Stimulated activated CD8-positive, alpha-beta memory T cell treated with anti-CD3 and anti-CD28 coated beads, Interleukin-12 subunit alpha, Interleukin-12 subunit beta, amount 100 ng/mL, for 24 hours (primary cell): ENCODE results near the gene F2R.
"Not testable (repeated sequence)": the region's sequence is repeated elsewhere in the genome, so short reads cannot be mapped to it uniquely, and the experiment has no call there.

ENCODE experiments used
- DNase-seq: peaks from one replicate; pipeline ENCODE4 v3.0.0-alpha.2; 2020; ENCODE audit errors: extremely low read depth

The F2R gene

DNA sequence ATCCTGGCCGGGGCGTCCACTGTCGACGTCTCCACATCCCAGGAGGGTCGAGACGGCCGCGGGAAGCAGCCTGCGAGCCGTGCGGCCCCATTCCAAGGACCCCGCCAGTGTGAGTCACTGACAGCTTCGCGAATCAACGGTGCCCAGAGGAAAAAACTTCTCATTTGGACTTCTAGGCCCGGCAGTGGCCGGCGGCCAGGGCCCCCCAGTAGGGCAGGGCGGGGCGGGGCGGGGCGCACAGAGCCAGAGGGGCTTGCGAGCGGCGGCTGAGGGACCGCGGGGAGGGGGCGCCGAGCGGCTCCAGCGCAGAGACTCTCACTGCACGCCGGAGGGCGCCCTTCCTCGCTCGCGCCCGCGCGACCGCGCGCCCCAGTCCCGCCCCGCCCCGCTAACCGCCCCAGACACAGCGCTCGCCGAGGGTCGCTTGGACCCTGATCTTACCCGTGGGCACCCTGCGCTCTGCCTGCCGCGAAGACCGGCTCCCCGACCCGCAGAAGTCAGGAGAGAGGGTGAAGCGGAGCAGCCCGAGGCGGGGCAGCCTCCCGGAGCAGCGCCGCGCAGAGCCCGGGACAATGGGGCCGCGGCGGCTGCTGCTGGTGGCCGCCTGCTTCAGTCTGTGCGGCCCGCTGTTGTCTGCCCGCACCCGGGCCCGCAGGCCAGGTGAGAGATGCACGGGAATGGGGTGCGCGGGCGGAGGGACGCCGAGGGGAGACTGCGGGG, at the start of gene F2R:
Gene F2R (plus strand): TSS at position 391 of the 720 bp plus-strand sequence. CDS start 182 bp downstream, at position 573.
- DNase-seq: no peak

DNA sequence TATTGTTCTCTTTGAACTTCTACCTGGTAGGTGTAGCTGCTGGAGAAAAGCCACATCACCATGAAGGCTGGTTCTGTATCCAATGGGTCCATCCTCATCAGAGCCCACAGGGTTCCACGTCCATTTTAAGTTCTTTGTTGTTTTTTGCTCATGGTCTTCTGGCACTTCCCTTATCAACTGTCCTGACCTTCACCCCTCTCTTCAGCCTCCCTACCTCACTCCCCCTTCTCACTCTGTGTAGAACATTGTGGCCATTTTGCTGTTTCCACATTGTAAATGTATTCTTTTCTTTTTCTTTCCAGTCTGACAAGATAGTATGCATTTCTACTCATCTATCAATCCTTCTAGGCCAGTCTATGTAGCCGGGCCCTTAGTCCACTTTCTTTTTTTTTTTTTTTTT, 48.4 kb upstream of the F2R start:
- DNase-seq: no peak

DNA sequence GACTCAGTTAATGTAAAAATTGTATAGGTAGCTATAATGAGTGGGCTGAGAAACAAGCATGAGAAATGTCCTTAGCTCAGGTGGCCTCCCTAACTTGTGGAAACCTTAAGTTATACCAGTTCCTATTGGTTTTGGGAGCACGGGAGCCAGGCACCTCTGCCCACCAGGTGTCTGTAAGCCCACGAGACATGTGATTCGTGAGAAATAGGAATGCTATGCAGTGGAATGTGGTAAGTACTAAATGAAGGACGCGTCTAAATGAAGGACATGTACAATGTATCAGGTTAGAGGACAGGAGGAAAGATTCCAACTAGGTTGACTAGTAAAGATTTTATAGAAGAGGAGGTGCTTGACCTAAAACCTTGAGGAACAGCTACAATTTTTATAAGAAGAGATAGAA, 46.7 kb upstream of the F2R start:
- no peak for DNase-seq

DNA sequence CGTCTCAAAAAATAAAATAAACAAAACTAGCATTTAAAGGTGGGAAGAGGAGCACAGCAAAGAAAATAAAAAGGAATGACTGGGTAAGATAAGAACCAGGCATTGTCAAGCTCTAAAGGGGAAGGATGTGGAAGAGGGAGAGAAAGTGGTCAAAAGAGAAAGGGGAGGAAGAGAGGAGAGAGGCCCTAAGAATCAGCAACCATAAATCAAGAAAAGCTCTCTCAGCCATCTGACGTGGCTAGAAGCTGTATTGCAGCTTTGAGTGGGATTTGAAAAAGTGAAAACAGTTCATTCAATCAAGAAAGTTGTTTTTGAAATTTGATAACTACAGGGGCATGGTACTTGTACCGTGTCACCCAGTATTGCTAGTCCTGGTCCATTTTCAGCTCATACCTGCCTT, 45.4 kb upstream of the F2R start:
- DNase-seq: no peak

DNA sequence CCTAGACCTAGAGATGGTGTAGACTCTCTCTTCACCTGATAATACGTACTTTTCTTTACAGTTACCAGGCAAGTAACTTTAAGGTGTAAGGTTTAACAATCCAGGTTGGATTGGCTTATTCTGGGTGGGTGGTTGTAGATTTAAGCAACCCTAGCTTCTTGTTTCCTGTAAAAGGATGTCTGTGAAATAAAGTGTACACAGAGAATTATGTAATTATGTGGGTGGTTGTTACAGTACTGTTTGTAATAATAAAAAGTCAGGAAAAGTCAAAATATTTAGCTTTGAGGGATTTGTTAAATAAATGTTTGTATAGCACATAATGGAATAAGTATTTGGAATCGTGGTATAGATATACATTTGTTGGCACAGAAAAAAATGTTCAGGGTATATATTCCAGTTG, 43.7 kb upstream of the F2R start:
- no peak for DNase-seq

DNA sequence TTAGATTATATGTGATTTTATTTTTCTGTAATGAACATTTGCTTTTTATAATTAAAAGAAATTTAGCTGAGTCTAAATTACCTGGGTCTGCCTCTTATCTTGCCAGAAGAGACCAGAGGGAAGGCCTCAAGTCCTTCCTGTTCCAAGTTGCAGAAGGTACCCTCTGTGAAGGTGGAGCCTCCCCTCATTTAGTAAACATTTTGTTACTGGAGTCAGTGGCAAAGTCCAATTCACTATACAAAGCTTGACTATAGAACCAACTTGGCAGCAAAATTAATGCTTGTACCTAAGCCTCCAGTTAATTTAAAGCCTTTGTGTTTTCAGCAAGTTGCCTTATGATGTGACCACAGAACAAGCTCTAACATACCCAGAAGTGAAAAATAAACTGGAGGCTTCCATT, 42.8 kb upstream of the F2R start:
- no peak for DNase-seq

DNA sequence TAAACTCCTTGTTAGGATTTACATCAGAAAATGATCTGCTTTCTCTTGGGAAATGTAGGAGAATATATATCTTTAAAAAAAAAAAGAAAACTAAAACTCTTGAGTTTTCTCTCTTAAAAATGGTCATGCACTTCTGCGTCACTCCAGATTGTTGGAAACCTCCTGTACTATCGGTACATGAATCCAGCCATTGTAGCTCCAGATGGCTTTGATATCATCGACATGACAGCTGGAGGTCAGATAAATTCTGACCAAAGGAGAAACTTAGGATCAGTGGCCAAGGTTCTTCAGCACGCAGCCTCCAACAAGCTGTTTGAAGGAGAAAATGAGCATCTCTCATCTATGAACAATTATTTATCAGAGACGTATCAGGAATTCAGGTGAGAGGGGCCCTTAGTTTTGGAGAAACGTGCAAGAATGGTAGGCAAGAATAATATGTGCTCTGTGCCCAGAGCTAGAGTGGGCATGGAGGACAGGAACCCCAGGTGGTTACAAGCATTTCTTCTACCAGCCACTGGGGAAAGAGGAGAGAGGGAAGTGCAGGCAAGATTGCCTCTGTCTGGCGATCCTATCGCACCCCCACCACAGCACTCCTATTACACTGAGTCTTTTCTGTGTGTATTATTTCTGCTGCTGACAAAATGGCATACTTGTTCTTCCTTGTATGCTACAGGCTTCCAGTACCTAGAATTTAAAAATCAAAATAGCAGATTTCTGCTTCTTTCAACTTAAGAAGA, 41.4 kb upstream of the F2R start:
- no peak for DNase-seq

DNA sequence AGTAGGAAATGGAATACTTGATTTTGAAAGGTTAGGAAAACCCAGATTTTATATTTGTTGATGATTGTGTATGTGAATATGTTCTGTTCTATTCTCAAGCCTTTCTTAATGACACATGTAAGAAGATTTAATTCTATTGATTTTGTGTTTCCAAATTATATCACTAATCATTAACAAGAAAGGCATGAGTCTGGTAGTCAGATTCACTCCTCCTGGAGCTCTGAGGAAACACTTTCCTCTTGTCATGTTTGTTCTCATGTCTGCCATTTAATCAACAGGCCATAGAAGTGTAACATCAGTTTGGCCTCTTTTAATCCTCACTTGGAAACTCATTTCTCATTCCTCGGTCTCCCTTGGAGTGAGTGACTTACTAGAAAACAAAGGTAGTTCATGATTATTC, 40.6 kb upstream of the F2R start:
- DNase-seq: no peak

DNA sequence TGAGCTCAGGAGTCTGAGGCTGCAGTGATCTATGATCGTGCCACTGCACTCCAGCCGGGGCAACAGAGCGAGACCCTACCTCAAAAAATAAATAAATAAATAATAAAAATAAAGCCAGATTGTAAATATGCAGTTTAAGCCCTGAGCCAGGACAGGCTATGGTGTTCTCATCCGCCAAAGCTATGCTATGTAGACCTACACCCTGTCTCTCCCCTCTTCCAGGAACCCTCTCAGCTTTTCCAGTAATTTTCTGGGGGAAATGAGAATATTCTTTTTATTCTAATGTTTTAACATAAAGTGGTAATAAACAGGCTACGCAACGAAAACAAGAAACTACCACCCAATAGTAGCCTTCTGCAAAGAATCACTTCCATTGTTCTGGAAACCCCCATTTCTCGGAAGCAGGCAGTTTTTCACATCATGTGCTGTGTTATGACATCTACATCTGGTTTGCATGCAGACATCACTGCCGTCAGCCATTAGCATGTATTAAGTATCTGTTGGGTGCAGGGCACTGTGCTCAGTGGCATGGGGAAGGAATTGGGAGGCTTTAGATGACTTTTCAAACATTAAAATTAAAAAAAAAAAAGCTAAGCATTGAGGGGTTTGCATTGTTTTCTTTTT, 38.0 kb upstream of the F2R start:
- DNase-seq: no peak

DNA sequence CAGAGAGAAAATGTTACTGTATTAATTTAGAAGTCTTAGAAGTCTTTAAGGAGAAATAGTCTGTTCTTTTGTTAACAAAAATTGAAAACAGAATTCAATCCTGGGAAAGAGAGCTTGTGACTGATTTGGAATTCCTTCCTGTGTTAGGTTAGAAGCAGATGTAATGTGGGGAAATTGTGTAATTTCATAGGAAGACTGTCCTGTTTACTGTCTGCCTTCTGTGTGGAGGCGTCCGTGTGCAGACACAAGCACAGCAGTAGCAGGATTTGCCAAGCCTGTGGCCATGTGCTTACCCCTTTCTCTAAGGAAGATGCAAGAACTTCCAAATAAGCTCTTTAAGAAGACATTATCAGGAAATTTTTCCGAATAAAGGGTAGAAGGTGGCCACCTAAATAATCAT, 36.7 kb upstream of the F2R start:
- DNase-seq: no peak

DNA sequence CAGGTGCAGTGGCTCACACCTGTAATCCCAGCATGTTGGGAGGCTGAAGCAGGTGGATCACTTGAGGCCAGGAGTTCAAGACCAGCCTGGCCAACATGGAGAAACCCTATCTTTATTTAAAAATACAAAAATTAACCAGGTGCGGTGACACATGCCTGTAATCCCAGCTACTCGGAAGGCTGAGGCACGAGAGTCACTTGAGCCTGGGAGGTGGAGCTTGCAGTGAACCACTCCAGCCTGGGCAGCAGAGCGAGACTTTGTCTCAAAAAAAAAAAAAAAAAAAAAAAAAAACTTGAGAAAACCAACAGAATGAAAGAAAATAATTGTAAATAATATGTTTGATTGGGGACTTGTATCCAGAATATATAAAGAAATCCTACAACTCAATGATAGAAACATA, 35.1 kb upstream of the F2R start:
- not testable (repeated sequence) for DNase-seq

DNA sequence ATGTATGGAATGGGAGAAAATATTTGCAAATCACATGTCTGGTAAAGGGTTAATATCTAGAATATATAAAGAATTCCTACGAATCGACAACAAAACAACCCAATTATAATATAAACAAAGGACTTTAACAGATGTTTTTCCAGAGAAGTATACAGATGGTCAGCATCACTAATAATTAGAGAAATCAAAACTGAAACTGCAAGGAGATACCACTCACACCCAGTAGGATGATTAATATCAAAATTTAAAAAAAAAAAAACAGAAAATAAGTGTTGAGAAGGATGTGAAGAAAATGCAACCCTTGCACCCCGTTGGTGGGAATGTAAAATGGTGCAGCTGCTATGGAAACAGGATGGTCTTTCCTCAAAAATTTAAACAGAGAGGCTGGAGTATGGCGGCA, 34.6 kb upstream of the F2R start:
- DNase-seq: no peak

DNA sequence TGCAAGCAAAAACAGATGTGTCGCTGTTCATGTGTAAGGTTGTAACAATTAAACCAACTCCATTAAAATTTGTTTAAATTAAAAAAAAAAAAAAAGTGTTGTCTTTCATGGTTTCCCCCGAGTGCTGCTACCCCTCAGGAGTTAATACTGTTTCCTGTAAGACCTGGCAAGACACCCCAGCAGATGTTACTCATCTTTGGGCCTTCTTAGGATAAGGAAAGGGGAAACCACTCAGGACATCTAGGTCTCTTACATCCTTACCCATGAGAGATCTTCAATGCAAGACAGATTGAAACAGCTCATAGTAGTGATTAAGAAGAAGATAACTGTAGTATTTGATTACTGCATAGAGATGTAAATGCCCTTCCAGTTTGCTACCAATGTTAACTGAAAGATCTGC, 33.5 kb upstream of the F2R start:
- DNase-seq: no peak

DNA sequence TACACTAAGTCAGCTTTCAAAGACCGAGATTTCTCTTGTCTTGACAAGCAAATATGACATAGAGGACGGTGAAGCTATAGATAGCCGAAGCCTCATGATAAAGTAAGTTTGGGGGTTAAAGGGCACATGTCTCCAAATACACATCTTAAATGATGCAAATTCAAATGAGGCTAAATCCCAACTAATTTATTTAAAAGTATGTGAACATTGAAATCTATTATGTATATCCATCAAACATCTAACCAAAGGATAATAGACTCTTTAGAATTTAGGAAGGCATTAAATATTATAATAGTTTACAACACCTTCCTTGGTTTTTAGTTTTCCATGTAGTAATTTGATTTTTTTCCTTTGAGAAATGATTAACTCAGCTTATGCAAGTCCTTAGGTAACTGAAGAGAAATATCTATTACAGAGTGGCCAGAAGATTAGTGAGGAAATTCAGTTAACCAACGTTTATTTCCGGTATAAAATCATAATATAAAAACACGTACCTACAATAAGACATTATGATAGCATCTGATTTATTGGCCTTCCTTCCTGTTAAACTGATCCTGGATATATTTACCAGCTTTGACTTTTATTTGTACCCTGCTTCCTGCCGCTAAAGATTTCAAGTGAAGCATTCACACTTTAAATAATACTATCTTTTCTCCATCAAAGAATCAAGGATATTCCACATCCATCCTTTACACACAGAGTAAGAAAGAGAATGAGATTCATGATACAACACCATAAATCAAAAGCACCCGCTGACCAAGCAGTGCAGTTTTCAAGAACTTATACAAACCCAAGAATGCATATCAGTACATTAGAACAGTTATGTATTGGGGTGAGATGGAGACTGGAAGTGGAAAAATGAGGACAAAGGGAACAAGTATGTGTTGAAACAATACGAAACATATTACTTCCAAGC, 31.9 kb upstream of the F2R start:
- no peak for DNase-seq

DNA sequence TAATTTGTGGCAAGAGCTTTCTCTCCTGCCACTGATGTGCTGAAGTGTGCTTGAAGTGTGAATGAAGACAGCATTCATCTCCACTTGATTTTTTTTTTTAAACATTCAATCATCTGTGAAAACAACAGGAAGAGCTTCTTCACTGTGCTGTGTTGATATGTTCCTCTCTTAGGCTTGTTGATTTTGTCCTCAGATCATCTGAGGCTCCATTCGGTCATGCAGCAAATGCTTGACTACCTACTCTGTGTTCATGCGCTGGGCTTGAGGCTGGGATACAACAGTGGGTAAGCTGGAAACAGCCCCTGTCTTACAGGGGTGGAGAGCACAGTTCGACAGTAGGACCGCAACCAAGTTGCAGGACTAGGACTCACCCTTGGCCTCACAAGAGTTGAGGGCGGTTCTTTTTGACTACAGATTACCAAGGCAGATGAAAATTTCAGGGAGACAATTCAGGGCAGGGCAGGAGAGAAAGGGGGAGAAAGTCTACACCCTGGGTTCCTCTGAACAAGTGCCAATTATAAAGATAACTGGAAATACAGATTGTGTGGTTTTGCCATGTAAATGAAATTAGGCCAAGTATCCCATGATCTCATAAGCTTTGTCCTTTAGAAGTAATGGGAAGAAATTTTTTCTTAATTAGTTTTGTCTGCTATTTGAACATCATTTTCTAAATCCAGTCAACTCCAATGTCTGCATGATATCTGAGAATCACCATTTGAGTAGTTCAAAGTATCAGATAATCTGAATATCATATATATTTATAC, 31.0 kb upstream of the F2R start:
- no peak for DNase-seq

DNA sequence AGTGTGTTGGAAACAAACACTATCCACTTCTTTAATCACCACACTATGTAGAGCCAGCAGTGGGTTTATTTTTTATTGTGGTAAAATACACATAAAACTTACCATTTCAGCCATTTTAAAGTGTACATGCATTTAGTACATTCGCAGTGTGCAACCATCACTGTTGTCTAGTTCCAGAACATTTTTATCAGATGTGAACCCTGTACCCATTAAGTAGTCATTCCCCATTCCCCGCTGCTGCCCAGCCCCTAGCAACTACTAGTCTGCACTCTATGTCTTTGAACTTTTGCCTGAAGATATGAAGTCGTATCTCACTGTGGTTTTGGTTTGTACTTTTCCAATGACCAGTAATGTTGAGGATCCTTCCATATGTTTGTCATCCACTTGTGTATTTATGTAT, 30.2 kb upstream of the F2R start:
- DNase-seq: no peak

DNA sequence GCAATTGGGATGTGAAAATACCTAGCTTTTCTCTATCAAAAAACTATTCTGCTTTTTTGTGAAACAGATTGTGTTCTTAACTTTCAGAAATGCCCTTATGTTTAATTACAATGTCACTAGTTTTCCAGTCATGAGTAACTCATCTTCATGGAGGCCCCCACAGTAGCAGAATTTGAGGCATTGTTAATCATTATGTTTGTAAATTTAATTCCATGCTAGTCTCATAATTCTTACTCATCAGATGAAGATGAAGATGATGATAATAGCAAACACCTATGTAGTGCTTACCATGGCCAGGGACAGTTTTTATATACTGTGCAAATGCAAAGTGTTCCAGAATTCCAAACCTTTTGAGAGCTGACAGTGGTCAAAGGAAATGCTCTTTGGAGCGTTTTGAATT, 27.7 kb upstream of the F2R start:
- DNase-seq: no peak

DNA sequence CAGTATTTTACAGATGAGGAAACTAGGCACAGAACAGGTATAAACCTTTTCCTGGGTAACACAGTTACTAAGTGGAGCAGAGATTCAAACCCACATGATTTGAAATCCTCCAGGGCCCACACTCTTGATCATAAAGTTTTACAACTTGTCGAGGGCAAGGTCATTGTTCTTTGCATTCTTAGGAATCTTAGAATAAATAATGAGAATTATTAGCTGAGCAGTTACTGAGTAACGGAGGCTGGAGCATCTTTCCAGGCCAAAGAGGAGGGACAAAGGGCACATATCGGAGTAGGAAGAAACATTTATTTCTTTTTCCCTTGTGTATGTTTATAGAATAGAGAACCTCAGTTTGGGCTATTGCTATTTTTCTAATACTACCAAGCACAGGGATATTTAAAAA, 27.1 kb upstream of the F2R start:
- no peak for DNase-seq

DNA sequence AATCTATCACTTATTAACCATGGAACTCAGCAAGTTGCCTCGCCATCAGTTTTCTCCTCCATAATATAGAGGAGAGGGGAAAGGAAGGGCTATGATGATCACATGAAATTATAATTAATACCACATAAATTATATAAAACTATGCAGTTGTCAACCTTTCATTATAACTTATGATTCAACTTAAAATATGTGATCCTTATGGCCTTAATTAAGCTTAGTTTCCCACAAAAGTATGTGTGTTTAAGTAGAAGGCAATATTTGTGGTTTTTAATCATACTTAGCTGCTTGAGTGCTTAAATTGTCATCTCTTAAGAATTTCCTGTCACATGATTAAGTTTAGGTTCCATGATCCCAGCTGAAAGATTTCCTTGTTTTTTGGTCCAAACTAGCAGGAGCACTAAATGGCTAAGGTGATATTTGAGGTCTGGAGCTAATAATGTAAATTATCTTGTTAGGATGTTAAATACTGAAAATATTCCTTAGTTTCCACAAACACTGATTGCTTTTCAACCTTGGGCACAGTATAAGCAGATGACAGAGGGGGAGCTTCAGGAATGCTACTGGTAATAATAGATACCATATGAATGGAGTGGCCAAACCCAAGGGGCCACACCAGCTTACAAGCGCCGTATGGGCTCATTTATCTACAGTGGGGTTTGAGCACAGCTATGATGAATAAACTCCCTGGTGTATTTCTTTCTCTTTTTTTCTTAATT, 26.4 kb upstream of the F2R start:
- DNase-seq: no peak

DNA sequence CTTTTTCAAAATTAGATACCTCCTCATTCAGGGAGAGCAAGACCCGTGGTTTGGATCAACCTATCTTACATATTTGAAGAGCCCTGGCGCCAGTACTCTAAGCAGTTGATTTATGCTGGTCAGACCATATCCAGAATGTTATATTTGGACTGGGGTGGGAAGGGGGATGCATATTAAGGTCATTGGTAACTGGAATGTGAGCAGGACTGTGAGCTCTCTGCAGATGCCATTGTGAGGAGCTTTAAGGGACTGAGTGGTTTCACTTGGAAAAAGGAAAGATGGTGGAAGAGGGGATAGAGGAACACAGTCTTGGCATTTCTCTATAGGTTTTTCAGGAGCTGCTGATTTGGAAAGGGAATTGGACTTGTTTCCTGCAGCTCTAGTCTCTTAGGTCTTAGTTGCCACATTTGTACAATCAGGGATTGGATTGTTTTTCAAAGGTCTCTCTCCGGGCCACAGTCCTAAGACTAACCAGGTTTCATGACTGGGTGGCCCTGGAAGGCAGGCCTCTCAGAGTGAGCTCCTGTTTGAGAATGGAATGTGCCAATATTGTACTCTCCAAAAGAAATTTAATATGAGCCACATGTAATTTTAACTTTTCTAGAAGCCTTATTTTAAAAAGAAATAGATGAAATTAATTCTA, 25.8 kb upstream of the F2R start:
- no peak for DNase-seq
